GM20000 (cell line): ENCODE measurements around the gene CHD6.

Source experiments
- DNase-seq: peaks from one replicate; pipeline ENCODE4 v3.0.0; 2012; ENCODE audit warnings: low spot score
- TF ChIP-seq, protein P1 (sequence below): IDR thresholded peaks from 2 replicates; pipeline ENCODE4 v1.5.1; 2012; ENCODE audit warnings: mild to moderate bottlenecking, control low read depth; ENCODE audit errors: extremely low read depth, missing control alignments

CHD6 gene

DNA sequence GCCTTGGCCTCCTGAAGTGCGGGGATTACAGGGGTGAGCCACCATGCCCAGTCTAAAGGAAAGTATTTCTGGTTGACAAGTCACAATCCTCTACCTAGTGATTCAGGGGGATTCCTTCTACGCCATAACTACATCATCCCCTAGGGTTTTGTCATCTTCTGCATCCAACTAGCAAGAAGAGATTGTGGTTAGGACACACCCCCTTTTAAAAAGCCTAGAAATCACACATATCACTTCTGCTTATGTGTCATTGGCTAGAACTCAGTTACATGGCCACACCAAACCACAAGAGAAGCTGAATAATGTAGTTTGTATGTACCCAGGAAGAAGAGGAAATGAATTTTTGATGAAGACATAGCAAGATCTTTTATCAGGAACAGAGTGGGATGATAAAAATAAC is 14.7 kb upstream of the CHD6 start:
- TF ChIP-seq, protein P1, sequence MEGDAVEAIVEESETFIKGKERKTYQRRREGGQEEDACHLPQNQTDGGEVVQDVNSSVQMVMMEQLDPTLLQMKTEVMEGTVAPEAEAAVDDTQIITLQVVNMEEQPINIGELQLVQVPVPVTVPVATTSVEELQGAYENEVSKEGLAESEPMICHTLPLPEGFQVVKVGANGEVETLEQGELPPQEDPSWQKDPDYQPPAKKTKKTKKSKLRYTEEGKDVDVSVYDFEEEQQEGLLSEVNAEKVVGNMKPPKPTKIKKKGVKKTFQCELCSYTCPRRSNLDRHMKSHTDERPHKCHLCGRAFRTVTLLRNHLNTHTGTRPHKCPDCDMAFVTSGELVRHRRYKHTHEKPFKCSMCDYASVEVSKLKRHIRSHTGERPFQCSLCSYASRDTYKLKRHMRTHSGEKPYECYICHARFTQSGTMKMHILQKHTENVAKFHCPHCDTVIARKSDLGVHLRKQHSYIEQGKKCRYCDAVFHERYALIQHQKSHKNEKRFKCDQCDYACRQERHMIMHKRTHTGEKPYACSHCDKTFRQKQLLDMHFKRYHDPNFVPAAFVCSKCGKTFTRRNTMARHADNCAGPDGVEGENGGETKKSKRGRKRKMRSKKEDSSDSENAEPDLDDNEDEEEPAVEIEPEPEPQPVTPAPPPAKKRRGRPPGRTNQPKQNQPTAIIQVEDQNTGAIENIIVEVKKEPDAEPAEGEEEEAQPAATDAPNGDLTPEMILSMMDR, result no peak
- no peak for DNase-seq

DNA sequence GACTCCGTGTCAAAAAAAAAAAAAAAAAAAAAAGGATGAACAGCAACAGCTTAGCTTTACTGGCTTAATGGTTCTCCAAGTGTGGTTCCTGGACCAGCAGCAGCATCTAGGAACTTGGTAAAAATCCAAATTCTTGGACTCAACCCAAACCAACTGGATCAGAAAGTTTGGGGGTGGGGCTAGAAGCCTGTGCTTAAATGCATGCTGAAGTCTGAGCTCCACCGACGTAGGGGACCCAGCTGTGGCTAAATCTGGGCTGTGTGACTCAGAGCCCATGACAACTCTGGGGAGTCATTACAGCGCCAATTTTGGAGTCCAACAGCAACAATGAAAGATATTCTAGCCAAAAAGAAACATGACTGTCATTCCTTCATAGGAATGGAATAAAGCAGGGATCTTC is 13.6 kb upstream of the CHD6 start:
- TF ChIP-seq, protein P1, result no peak

DNA sequence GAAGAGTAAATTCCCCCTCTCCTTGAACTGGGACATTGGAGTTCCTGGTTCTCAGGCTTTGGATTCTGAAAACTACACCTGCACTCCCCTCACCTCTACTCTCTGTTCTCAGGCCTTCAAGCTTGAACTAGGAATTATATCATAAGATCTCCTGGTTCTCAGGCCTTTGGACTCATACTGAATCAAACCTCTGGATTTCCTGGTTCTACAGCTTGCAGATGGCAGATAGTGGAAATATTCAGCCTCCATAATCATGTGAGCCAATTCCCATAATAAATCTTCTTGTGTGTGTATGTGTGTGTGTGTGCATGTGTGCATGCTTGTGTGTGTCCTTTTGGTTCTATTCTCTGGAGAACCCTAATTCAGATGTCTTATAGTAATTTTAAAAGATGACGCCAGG is 12.7 kb upstream of the CHD6 start:
- no peak for DNase-seq
- TF ChIP-seq, protein P1, result no peak

More for the DNA sequence above, 13.6 kb upstream of the CHD6 start:
- no peak for DNase-seq

DNA sequence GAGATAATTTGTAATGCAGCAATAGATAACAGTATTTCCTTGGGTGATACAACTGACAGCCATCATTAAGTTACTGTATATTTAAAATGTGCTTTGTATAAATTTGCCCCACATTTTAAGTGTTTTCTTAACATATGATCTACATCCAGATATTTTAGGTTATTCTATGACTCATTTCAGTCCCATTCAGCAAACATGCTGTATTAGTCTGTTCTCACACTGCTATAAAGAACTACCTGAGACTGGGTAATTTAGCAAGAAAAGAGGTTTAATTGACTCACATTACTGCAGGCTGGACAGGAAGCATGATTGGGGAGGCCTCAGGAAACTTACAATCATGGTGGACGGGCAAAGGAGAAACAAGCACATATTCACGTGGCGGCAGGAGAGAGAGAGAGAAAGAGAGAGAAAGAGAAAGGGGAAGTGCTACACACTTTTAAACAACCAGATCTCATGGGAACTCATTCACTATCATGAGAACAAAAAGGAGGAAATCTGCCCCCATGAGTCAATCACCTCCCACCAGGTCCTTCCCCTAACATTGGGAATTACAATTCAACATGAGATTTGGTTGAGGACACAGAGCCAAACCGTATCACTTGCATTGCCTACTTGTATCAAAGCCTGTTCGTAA is 9.6 kb upstream of the CHD6 start:
- TF ChIP-seq, protein P1, result no peak
- no peak for DNase-seq

DNA sequence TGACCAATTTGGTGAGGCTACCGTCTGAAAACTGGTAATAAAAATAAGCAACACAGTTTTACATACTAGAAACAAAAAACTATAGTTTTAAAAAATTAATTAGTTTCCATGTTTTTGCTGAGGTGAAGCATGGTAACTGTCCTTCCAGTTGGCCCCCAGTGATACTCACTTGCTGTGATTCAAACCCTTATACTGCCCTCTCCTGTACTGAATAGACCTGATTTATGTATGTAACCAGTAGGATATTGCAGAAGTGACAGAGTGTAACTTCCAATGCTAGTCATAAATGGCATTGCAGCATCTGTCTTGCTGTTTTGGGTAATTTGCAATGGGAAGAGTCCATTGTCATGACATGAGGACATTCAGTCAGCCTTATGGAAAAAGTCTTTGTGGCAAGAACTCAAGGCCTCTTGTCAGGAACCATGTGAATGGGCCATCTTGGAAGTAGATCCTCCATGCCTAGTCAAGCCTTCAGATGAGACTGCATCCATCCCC is 8.9 kb upstream of the CHD6 start:
- no peak for DNase-seq
- TF ChIP-seq, protein P1, result no peak

DNA sequence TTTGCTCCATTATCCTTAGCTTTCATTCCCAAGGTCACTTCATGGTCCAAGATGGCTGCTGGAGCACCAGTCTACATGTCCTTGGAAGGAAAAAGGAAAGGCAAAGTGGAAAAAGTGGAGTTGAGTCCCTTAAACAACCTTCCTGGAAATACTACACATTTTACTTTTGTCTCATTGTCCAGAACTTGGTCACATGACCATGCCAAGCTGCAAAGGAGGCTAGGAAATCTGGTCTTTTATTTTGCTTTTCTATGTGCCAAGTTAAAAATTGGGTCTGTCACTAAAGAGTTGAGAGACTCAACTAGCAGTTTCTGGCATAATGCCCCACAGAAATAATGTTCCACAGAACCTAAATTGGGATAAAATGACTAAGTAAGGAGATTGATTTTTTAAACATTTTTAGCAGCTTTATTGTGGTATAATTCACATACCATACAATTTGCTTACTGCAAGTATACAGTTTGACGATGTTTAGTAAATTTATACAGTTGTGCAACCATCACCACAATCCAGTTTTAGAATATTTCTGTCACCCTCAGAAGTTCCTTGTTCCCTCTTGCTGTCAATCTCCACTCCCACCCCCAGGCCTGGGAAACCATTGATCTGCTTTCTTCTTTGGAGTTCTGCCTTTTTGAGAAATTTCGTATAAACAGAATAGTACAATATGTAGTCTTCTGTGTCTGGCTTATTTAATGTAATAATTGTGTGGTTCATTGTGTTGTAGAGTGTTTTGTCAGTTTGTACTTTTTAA is 5.6 kb upstream of the CHD6 start:
- DNase-seq, result no peak
- TF ChIP-seq, protein P1, result no peak

DNA sequence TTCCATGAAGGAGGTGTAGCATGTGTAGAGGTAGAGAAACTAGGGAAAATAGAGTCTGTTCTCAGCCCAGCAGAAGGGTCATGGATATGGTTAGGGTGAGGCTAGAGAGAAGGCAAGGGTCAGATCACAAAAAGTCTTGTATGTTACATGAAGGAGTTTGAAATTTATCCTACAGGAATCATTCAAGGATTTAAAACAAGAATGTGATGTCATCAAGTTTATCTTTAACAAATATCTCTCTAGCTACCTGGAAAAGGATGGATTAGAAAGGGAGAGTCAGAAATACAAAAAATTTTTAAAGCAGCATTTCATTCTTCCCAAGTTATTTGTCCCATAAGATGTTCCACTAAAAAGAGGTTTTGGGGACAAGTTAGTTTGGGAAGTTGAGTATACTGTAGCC is 4.4 kb upstream of the CHD6 start:
- TF ChIP-seq, protein P1, result no peak
- no peak for DNase-seq
